ENCODE data around the gene ADAM11.
"Not testable (repeated sequence)": the region's sequence is repeated elsewhere in the genome, so short reads cannot be mapped to it uniquely, and the experiment has no call there.

Gene ADAM11

DNA sequence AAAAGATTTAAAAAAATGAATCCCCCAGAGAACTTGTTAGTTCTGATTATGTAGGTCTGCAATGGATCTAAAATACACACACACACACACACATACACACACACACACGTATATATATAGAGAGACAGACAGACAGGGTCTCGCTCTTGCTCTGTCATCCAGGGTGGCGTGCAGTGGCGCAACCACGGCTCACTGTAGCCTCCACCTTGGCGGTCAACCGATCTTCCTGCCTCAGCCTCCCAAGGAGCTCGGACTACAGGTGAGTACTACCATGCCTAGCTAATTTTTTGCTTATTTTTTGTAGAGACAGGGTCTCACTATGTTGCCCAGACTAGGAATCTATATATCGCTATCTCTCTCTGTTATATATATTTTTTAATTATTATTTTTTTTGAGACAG, 37.9 kb downstream of the ADAM11 start:
- no peak for DNase-seq

DNA sequence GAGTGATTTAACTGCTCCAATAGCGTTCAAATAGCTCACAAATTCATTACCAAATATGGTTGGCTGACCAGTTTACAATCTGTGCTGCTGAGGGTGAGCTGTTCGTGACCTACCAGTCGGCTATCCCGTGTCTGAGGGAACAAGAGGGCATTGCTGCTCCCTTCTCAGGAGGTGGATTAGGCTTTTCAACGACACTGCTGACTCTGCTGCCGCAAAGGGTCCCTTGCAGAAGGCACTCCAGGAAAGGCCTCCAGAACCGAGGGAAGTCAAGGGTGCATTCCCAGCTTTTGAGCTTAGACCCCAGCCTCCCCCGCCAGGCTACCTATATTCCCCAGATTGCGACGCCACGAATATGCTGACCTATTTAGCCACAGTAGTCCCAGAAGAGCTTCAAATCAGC, 39.0 kb downstream of the ADAM11 start:
- DNase-seq: no peak

DNA sequence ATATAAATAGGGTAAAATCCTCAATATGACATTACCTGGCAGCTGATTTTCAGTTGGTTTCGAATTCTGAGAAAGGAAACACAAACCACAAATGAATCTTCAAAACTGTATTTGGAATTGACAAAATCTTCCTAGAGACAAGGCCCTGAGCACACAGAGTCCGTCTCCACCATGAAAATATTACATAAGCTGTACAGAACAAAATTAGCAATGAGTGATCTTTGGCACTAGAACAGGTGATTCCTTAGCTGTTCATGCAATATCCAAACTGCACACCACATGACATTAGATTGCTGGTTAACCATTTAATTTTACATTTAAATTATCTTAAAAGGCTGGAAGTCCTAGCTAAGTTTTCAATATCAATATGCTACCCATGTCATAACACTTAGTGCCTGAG, 39.6 kb downstream of the ADAM11 start:
- no peak for DNase-seq

DNA sequence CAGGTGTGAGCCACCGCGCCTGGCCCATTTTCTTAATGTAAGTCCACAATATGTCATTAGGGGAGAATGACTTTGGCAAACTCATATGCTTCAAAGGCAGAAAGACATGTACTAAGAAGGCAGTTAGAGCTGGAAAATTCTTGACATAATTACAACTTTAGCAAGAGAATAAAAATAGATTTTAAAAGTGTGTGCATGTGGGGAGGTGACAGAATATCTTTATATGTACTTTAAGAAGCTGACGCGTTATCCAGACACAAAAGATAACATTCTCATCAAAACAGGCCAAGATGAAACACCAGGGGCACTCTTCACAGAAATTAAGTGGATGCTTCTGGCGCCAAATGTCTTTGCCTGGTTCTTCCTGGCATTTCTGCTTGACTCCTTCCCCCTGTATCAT, 43.1 kb downstream of the ADAM11 start:
- no peak for DNase-seq

DNA sequence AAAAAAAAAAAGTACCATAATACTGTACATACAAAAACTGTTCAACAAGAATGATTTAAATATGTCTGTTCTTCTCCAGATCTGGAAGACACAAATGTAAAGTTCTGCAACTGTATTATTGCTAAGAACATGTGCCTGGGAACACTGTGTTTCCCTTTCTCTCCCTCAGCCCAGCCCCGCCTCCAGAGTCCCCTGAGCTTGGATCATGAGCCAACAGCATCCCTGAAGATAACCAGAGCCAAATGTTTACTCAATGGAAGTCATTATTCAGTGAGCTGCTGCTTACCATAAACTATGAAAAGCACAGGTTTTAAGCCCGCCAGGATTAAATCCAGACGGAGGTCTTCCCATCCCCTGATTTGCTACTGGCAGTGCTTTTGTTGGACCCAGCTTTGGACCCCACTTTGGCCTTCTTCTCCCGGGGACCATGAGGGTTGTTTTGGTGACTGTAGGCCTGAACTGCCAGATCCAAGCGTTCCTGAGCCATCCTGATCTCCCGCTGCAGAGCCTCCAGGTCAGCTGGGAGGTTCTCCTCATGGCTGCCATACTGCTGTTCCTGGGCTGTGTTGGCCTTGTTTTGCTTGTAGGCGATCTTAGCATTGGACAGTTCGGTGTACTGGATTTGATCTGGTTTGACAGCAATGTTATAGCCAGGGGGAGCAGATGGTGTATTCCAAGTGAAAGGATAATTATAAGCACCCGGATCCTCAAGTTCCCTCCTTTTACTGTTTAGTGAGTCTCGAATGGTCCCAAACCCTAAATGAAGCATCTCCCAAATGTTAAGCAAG, 45.7 kb downstream of the ADAM11 start:
- no peak for DNase-seq

DNA sequence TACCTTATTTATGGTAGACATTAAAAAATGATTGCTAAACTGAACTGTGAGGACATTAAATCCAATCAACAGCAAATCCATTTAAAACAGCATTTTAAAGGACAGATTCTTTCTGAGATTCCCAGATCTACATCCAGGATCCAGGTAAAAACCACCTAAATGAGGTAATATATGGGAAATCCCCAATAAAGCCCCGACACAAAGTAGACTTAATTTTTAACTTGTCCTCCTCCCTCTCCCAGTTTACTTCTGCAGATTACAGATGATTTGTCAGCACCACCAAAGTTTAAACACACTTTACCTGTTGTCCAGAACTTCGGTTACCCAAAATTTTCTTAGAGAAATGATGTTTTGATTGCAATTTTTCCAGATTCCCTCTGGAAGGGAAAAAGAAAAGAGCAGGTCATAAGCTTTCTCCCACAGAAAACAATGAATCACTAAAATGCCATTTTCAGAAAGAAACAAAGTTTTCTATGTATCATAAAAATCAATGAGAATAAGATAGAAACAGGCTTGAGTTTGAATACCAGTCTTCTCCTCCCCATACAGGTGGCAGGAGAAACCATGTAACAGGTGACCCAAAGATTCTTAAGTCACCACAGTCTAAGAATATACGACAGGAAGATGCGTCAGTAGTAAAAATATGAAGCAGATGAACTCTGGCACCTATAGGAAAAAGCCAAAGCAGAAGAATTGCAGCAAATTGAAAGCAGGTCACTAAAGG, 48.5 kb downstream of the ADAM11 start:
- DNase-seq: peak; percentile 8

DNA sequence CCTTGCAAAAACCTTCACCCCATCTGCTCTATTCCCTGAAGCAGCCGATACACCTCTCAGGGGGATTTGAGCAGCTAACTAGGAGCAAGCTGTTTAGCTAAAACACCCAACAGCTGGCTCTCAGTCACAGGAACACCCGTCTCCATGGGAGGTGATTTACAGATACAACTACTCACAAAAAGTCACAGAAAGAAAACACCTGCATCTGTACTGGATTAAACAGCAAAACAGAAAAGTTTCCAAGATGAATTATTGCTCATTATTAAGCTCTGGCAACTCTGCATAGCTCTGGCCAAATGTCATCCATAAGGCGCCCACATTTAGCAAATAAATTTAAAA, 49.0 kb downstream of the ADAM11 start:
- DNase-seq: no peak

DNA sequence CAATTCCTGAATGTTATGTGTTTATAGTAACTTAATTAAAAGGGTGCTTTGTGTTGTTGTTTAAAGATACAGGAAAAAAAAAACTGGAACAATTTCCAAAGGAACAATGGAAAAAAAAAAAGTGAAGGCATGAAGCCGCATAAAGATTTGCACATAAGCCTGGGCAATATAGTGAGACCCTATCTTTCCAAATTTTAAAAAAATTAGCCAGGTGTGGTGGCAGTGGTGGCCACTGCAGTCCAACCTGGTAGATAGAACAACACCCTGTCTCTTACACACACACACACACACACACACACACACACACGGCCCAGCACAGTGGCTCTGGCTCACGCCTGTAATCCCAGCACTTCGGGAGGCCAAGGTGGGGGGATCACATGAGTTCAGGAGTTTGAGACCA, 49.4 kb downstream of the ADAM11 start:
- DNase-seq: no peak

DNA sequence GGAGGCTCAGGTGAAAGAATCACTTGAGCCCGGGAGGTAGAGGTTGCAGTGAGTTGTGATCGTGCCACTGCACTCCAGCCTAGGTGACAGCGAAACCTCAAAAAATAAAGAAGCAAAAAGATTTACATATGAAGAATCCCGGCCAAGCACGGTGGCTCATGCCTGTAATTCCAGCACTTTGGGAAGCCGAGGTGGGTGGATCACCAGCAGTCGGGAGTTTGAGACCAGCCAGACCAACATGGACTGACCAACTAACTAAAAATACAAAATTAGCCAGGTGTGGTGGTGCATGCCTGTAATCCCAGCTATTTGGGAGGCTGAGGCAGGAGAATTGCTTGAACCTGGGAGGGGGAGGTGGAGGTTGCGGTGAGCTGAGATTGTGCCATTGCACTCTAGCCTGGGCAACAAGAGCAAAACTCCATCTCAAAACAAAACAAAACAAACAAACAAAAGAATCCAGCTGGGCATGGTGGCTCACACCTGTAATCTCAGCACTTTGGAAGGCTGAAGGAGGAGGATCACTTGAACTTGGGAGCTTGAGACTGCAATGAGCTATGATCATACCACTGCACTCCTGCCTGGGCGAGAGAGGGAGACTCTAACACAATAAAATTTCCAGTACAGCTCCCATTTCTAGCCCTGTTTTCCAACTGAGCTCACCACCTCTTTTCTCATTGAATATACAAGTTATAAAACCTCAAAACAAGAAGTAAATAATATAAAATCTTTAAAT, 50.0 kb downstream of the ADAM11 start:
- DNase-seq: not testable (repeated sequence)

DNA sequence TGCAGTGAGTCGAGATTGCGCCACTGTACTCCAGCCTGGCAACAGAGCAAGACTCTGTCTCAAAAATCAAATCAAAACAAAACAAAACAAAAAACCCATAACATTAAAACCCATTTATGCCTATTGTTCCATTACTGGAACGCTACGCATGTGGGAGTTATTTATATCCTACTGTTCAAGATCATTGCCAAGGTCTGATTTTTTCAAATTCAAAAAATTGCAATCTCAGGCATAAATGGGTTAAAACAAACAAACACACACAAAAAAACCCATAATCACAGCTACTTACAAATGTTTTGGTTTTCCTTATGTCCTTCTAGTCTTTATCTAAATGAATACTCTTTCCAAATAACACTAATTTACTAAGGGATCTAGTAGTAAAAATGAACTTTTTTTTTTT, 53.5 kb downstream of the ADAM11 start:
- DNase-seq: no peak

DNA sequence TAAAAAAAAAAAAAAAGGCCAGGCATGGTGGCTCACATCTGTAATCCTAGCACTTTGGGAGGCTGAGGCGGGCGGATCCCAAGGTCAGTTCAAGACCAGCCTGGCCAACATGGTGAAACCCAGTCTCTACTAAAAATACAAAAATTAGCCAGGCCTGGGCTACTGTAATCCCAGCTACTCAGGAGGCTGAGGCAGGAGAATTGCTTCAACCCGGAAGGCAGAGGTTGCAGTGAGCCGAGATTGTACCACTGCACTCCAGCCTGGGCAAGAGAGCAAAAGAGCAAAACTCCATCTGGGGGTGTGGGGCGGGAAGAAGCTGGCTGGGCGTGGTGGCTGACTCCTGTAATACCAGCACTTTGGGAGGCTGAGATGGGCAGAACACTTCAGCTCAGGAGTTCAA, 59.7 kb downstream of the ADAM11 start:
- DNase-seq: not testable (repeated sequence)

DNA sequence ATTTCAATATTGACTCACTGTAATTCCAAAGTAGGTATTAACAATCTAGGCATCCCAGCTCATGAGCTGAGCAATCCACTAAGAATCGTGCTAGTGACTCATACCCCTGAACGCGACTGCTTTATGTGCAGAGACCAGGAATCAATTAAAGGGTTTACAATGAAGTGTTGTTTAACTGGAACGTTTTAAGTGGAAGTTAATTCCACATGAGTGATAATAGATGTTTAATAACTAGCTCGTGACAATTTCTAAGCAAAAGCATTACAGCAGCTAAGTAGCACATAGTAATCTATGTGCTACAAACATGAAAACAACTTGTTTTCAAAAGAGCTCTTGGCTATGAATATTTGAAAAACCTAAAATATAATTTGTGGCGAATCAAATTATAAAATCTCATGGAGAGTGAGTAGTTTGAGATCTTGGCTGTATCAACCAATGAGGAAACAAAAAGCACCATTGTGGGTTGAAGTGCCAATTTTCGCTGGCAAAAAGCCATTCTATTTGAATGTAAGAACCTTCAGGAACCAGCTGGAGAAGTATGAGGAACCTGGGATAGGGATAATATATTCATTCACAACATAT, 61.9 kb downstream of the ADAM11 start:
- DNase-seq: peak; percentile 72

DNA sequence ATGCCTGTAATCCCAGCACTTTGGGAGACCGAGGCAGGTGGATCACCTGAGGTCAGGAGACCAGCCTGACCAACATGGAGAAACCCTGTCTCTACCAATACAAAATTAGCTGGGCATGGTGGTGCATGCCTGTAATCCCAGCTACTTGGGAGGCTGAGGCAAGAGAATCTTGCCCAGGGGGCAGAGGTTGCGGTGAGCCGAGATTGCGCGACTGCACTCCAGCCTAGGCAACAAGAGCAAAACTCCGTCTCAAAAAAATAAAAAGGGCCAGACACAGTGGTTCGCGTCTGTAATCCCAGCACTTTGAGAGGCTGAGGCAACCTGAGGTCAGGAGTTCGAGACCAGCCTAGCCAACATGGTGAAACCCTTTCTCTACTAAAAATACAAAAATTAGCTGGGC, 66.4 kb downstream of the ADAM11 start:
- not testable (repeated sequence) for DNase-seq

DNA sequence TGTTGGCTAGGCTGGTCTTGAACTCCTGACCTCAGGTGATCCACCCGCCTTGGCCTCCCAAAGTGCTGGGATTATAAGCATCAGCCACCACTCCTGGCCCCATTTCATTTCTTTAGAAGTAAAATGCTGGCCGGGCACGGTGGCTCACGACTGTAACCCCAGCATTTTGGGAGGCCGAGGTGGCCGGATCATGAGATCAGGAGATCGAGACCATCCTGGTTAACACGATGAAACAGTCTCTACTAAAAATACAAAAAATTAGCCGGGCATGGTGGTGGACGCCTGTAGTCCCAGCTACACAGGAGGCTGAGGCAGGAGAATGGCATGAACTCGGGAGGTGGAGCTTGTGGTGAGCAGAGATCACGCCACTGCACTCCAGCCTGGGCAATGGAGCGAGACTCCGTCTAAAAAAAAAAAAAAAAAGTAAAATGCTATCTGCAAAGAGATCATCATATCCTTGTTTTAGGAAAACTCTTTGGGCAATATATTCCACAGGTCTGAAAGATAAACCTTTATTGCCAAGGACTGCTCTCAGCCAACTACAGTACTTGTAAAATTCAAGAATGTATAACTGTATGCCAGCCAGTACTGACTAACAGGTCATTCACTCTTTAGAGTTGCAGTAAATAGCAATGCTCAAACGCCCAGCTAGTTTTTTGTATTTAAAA, 67.5 kb downstream of the ADAM11 start:
- no peak for DNase-seq

DNA sequence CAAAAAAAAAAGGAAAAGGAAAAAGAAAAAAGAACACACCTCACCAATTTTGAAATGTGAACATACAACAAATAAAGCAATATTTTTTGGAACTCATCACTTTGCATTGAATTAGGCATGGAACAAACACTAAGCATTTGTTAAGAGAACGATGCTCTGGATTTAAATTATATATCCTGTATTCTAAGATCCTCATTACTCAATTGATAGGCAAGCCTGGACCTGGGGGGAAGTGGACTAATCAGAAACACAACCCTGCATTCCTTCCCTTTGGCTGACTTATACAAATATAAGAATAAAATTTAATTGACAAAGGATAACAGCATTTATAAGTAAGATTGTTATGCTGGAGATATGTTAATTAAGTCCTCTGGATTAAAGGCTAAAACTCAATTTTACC, 69.1 kb downstream of the ADAM11 start:
- no peak for DNase-seq

DNA sequence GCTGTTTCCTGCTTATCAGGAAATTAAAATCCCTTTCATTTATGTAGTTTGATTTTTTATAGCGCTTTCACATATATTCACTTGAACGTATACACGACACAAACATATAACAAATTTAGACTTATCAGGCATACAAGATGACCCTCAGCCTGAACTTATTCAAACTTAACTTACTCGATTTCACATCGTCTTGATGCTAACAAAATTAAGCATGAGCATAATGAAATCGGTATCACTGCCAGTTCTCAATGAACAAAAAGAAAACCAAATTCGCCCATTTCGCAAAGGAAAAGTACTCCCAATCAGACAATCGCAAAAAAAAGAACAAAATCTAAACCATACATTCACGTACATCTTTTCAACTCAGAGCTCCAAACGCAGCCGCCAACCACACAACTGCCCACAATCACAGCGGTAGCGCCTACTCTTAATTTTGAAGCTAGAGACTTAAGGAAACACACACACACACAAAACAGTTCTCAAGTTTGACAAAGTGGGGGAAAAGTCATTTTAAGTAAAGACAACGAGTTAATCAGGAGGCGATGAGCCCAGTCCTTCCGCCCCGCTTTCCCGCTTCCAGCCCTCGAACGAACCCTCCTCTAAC, 70.2 kb downstream of the ADAM11 start:
- DNase-seq: peak; percentile 30

DNA sequence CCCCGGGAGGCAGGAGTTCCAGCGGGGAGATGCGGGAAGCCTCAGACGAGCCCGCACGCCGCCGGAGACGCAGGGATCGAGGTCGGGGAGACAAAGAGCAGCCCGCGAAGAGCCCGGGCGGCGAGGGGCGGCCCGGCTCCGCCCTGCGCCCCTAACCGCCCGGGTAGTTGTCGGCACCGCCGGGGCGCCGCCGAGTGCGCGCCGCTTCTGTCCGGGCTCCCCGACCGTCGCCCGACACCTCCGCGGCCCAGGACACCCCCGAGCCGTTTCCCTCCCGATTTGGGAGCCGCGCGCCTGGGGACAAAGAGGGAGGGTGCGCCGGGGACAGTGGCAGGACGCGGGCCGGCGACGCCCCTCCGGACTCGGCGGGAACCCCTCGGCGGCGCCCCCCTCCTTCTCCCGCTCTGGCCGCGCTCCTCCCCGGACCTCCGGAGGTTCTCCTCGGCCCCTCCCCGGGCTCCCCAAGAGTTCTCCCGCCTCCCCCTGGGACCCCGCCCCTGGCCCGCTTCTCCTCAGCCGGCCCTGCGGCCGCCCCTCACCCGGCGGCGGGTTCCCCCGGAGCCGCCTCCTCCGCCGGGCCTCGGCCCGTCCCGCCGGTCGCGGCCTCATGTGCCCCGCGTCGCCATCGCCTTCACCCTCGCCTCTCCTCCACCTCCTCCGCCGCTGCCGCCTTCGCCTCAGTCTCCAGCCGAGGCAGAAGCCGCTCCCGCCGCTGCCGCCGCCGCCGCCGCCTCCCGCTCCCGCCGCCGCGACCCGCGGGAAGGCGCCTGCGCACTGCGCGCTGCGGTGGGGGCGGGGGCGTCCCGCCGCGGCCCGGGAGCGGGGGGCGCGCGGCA, 71.0 kb downstream of the ADAM11 start, which contains the start of gene GJC1:
TSS of gene GJC1 (minus strand) at position 765 of the 836 bp plus-strand sequence. CDS start 24,470 bp downstream, outside the sequence.
- peak; percentile 13 for DNase-seq

DNA sequence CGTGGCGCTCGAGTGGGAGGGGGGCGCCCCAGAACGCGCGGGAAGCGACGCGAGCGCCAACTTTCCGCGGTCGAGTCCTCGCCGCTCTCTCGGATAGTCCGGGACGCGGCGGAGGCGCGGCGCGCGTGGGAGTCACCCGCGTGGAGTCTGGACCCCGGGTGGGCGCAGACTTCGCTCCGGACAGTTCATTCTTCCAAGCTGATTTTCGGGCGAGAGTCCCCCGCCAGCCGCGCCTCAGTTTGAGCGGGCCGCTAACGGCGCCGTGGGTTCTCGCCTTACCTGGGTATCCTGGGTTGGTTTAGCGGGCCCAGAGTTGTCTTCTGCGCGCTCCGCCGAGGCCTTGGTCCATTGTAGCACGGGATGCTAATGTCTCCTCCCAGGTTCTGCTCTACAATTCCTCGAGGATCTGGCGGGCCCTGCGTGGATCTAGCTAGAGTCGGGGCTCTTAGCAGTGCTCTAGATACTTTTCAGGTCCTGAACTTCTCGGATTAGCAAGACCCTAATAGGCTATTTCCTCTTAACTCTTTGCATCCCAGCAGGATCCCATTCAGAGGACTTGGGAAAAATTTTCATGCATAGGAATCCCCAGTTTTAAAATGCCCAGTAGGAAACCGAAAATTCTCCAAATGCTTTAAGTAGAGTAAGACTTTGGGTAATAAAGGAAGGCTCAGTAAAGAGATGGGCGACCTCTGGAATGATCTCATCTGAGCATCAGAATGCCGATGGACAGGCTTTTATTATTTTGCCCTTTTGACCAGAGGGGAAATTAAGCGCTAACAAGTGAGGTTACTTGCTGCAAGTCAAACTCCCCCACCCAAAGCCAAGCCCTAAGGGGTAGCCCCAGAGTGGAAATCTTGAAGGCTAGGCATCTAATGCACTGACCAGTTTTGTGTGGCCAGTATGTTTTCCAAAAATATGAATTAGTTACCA, 71.8 kb downstream of the ADAM11 start:
- DNase-seq: peak; percentile 23

DNA sequence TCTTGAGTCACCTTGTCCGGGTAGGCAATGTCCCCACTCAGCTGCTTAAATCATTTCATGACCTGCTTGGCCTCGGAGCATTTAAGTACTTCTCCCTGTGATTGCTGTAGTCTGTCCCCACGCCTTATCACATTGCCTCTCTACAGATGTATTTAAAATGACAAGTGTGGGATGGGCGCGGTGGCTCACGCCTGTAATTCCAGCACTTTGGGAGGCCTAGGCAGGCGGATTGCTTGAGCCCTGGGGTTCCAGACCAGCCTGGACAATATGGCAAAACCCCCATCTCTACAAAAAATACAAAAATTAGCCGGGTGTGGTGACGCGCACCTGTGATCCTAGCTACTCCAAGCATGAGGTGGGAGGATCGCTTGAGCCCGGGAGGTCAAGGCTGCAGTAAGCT, 72.6 kb downstream of the ADAM11 start:
- DNase-seq: no peak
